Hepatocyte (in vitro differentiated cells): ENCODE data around the gene STAC.

Source experiments
- EZH2 ChIP-seq: fragments of 200-600 bp; sonication (generic); IDR thresholded peaks from 2 replicates; pipeline ENCODE4 v1.6.1; 2016; ENCODE audit warnings: antibody characterized with exemption, mild to moderate bottlenecking, borderline replicate concordance
- EZH2phosphoT487 ChIP-seq: fragments of 200-600 bp; sonication (generic); IDR thresholded peaks from one replicate; pipeline ENCODE4 v1.6.1; 2018; ENCODE audit warnings: antibody characterized with exemption, mild to moderate bottlenecking, low read depth, moderate library complexity; ENCODE audit not compliant: unreplicated experiment, severe bottlenecking
- TF ChIP-seq, protein P1 (sequence below): fragments of 200-600 bp; sonication (generic); IDR thresholded peaks from 2 replicates; pipeline ENCODE4 v1.5.1; 2016; ENCODE audit warnings: antibody characterized with exemption, mild to moderate bottlenecking; ENCODE audit not compliant: poor library complexity

DNA sequence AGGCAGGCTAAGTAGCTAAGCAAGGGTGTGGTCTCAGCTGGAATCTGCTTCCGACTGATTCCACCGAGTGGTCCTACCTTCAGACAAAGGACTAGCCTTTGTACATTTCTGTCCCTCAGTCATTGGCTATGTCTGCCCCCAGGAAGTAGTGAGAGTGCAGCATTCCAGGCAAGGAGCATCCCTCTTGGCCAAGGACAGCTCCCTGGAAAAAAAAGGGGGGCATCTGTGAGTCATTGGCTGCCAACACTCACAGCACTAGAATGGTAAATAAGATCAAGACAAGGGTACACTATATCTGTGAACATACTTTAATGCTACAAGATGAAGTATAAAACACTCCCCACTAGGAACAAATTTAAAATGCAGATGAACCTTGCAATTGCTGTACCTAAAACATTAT, 66.8 kb downstream of the STAC start:
- TF ChIP-seq, protein P1, sequence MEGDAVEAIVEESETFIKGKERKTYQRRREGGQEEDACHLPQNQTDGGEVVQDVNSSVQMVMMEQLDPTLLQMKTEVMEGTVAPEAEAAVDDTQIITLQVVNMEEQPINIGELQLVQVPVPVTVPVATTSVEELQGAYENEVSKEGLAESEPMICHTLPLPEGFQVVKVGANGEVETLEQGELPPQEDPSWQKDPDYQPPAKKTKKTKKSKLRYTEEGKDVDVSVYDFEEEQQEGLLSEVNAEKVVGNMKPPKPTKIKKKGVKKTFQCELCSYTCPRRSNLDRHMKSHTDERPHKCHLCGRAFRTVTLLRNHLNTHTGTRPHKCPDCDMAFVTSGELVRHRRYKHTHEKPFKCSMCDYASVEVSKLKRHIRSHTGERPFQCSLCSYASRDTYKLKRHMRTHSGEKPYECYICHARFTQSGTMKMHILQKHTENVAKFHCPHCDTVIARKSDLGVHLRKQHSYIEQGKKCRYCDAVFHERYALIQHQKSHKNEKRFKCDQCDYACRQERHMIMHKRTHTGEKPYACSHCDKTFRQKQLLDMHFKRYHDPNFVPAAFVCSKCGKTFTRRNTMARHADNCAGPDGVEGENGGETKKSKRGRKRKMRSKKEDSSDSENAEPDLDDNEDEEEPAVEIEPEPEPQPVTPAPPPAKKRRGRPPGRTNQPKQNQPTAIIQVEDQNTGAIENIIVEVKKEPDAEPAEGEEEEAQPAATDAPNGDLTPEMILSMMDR = no peak
- no peak for TF ChIP-seq EZH2phosphoT487
- no peak for TF ChIP-seq EZH2
